Hematopoietic multipotent progenitor cell treated with erythropoietin and hydrocortisone succinate and interleukin-3 and kit ligand, for 8 days (in vitro differentiated cells): Measurements from ENCODE around the gene PLA2R1.

Source experiments
- DNase-seq: peaks from one replicate; pipeline ENCODE4 v3.0.0-alpha.2; 2015

Gene PLA2R1

DNA sequence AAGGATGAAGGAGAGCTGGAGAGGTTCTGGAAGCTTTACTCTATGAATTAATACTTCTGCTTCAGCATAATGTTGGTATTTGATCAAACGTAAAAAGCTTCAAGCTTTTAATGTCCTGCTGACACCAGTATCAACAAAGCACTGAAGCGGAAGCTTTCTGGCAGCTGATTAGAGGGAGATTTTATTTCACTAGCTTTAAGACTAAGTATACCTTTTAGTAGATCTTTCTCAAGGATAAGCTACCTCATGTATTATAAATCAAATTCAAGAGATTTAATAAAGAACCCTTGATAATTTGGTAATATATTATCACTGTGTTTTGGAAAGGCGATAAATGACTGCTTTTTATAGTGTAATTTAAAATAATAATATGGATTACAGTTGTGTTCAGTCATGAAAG, 136.4 kb downstream of the PLA2R1 start:
- no peak for DNase-seq

DNA sequence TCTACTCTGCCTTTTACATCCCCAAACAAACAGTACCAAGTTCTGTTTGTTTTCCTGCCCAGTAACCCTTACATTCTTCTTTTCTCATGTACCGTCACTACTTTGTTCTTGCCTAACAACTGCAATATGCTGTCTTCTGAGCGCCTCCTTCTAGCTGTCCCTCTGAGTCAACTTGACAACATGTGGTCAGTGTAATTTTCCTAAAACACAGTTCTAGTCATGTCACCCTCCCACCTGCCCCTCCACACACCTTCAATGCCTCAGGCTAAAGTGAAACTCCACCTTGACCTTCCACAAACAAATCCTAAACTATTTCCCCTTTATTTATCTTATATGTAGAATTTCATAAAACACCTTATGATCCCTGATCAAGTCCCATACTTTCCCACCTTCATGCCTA, 139.9 kb downstream of the PLA2R1 start:
- no peak for DNase-seq

DNA sequence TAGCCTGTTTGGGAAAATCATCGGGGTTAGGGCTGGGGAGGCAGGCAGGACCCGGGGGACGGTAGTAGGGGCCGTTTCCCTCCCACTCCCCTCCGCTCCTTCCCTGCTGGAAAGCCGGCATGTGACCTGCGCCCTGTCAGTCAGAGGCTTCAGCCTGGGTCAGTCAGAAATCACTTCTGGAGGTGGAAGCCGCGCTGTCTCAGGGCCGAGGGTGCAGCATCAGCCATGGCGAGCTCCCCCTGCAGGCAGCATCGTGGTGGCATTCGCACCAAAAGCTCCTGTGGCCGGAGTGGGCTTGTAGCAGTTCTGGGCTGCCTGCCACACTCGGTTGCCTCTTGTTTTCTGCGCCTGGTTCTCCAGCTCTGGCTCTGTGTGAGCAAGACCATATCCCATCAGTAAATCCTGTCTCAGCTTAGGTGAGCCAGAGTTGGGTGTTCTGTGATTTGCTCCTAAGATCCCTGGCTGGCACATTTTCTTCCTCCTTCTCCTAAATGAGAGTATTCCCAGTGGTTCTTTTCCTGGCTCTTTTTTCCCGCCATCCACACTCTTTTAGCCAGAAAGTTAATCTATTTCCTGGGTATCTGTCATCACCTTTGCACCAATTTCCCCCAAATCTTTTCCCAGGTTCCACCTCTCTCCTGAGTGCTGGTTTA, 140.5 kb downstream of the PLA2R1 start:
- peak; percentile 62 for DNase-seq

DNA sequence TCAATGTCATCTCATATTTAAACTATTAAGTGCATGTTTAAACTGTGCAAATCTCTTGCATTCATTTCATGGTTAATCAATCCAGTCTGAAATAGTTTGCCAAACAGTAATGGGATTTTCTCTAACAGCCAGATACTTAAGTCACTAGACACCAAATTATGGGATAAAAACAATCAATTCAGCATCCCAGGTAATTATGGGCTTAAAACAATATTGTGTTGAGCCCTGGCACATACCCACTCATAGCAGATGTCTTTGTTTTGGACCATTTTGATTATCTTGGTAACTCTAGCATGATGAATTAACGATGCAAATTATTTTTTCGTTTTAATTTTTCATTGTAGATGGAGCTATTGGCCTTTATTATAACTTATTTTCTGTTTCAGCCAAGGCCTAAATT, 145.9 kb downstream of the PLA2R1 start:
- DNase-seq = no peak

DNA sequence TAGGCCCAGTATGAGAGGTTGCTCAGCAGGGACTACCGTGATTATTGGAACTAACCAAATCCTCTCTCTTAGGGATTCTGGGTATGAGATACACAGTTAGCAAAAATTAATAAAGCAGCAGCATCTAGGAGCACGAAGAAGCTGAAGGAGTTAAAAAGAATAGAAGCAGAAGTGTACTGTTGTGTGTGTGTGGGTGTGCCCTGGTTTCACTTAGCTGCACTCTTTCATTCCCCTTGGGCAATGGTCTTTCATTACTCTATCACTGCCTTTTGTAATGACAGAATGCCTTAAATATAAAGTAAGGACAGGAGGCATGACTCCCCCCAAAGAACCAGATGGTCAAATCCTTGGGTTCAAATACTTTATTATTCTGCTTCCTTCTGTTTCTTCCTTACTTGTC, 148.5 kb downstream of the PLA2R1 start:
- no peak for DNase-seq

DNA sequence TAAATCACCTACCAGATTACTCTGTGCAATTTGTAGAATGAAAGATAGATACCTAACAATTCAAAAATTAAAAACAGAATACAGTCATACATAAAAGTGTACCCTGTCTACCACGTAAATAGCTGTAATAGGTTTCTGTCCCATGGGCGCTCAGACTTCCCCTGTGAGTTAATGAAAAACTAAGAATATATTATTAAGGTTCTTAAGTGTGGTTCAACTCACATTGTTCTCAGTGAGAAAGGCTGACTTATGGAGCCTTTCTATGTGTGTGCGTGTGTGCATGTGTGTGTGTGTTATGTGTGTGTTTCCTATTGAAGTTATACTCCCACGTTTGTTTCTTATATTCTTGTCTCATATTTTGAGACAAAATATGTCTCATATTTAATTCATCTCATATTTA, 149.8 kb downstream of the PLA2R1 start:
- no peak for DNase-seq

DNA sequence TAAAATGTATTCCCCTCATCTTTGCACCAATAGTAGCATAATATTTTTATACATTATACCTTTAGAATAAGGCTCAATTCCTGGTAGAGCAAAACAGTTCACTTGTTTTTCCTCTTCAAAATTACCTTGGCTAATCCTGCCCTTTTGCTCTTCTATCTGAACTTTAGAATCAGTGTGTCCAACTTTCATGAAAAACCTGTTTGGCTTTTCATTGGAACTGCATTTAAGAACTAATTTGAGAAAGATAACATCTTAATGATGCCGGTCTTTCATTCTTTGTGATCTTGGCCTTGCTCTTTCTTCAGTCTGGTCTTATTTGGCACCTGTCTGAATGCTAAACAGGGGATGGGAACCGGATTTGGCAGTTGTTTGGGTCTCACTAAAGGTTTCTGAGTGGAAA, 151.5 kb downstream of the PLA2R1 start:
- no peak for DNase-seq

DNA sequence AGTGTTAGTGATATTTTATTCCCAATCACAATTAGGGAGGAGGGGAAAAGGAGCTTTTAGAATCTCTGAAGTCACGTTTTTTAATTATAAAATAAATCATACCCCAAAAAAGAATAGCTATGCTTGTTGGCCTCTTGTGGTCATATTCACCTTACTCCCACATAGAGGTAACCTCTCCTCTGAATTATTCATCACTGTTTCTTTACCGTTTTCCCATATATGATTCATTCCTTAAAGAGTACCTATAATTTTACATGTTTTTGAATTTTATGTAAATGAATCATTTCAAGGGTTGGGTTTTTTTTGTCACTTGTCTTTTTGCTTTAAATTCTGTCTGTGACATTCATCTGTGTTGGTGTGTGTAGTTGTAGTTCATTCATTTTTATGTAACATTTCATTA, 153.8 kb downstream of the PLA2R1 start:
- no peak for DNase-seq

DNA sequence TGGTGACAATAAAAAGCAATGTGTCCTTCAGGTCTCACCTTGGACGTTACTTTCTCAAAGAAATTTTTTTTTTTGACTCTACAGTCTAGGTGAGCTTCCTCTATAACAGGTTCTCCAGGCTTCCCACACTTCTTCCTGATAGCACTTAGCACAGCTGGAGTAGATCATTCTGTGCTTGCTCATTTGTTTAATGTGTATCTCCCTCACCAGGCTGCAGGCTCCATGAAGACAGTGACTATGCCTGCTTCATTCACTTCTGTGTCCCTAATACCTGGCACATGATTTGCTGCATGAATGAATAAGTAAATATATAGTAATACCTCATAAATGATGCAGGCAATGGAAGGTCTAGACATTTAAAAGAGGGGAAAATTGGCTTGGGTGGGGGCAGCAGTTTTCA, 154.5 kb downstream of the PLA2R1 start:
- no peak for DNase-seq

DNA sequence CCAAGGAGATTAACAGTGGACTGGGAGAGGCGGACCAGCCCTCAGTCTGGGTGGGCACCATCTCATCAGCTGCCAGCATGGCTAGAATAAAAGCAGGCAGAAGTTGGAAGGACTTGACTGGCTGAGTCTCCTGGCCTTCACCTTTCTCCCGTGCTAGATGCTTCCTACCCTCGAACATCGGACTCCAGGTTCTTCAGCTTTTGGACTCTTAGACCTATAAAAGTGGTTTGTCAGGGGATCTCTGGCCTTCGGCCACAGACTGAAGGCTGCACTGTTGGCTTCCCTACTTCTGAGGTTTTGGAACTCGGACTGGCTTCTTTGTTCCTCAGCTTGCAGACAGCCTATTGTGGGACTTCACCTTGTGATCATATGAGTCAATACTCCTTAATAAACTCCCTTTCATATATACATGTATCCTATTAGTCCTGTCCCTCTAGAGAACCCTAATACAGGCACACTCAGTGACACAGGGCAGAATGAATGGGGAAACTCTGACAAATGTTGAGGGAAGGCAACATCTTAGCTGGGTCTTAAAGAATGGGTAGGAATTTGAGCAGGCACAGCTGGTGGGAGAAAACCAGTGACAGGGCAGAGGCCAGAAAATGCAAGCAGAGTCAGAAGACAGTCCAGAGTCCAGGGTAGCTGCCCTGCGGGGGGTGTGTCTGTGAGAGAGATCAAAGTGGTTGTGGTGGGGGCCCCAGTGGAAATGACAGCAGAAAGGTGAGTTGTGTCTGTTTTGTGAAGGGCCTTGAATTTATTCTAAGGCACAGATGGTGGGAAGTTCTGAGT, 156.3 kb downstream of the PLA2R1 start:
- DNase-seq = no peak

DNA sequence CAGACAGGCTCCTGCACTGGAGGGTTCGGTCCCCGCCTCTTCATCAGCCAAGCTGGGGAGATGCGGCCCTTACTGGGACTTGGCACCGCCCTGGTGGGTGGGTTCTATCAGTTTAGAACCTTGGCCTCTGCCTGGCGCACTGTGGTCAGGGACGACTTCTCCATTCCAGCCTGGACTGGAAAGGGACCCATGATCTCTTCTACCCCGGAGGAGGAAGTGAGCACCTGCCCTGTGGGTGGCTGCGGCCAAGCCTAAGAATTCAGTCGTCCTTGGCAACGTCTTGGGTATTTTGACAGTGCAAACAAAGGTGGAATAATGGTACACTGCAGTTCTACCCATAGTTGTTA, 157.5 kb downstream of the PLA2R1 start:
- DNase-seq = peak; percentile 57

DNA sequence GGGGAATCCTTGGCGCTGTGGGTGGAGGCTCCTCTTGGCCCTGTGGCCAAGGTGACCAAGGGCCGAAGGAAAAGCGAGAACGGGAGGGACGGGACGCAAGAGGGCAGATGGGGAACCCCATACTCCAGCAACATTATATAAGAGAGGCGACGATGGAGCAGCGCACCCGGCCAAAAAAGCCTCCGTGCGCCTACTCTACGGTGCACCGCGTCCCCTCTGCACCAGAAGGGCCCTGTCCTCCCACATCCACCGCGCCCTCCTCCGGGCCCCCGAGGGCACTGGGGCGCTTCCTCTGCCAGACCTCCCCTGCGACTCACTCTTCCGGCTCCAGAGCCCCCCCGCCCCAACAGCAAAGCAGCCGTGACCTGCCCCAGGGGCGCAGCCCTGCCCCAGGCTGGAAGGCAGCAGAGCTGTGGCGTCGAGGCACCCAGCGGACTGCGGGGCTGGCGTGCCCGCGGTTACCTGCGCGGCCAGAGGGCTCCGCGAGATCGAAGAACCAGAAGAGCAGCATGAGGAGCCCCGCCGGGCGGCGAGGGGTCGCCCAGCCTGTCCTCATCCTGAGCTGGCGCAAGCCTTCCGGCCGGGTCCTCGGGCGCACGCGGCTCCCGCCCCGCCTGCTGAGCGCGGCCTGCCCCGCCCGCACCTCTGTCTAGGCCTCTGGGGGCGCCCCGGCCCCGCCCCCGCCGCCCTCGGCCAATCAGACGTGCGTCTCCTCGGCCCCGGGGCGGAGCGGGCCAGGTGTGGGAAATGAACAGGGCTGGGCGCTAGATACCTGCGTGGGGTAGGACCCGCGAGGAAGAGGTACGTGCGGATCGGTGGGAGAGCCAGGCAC, 158.1 kb downstream of the PLA2R1 start, which contains the start of gene LY75:
TSS of gene LY75 (minus strand) at position 630 of the 832 bp plus-strand sequence.
- DNase-seq = peak; percentile 56

DNA sequence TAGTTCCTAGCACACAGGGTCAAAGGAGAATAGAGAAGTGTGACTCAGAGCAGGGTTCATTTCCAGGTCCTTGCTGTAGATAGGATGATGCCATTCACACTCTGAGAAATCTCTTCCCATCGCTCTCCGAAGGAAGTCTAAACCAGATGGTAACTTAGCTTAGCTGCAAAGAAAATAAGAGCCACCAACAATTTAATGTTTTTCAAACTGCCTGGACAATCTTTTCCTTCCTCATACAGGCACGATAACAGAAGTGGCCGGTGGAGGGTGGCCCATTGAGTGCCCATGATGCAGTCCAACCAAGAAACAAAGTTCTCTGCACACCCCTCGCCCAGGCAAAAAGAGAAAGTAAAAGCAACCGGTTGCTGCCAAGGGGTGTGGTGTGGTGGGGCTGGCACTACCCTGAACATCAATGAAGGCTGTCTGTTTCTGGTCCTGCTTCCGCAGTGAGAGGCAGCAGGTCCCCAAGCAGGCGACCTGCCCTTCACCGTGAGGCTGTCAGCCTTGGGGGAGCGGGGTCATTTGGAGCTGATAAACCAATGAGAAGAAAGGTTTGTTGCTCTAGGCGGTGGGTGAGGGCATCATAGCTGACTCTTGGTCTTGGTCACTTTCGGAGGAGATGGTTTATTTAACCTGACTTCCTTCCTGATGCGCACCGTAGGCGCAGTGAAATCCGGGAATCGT, 158.8 kb downstream of the PLA2R1 start:
- peak; percentile 11 for DNase-seq

DNA sequence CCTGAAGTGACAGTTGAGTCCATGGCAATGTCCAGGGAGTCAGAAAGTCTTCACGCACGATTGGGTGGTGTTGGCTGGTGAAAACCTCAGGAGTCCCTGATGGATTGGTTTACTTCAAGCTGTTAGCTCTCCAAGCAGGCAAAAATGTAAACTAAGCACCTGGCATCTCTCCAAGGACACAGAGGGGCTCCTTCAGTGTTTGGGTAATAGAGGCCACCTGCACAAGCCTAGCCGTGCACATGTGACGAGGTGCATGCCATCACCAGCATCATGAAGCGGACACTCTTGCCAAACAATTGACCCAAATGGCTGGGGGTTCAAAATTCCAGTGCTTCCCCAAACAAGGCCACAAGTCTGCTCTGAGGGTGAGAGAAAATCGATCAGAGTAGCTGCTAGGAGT, 159.7 kb downstream of the PLA2R1 start:
- no peak for DNase-seq

DNA sequence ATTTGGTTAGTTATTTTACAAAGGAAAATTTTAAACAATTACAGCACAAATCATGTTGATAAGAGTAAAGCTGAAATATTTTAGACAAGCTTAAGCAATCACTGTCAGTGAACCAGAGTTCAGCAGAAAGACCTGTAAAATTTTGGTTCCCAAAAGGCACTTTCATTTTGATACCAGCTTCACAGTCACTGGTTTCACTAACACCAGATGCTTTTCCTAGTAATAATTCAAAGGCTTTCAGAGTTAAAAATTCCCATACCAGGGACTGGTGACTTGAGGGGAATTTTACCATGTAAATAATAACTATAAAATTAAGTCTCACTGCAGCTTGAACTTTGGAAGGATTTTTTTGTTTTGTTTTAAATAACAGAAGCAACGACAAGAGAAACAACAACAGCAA, 162.1 kb downstream of the PLA2R1 start:
- no peak for DNase-seq

DNA sequence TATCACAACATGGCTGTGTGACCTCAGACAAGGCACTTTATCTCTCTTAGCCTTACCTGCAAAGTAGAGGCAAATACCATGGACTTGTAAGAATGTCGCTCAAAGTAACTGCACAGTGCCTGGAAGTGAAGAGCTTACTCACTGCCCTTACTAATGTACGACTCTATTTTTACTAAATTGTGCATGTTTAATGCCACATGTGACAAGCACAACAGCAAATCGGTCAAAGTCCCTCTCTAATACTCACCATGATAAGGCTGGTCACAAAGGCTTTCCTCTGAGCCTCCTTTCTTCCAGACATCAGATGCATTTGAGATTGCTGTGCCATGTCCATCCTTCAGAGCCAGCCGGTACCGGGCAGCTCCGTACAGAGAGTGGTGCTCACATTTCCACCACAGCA, 164.0 kb downstream of the PLA2R1 start:
- DNase-seq = no peak

DNA sequence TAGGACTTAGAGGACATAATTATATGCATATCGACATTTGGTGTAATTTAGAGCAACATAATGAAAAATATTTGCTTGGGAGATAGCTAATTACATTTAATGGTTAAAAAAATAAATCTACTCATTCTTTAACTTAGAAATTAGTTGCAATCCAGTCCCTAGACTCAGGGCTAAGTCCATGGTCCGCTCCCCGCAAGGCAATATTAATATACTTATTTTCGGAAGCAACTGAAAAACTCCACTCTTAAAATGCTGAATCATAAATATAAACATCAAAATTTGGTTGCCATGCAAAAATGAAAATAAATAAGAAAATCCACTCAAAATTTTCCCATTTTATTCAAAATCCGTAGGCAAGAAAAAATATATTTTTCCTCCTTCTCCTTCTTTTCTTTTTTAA, 164.7 kb downstream of the PLA2R1 start:
- DNase-seq = no peak

DNA sequence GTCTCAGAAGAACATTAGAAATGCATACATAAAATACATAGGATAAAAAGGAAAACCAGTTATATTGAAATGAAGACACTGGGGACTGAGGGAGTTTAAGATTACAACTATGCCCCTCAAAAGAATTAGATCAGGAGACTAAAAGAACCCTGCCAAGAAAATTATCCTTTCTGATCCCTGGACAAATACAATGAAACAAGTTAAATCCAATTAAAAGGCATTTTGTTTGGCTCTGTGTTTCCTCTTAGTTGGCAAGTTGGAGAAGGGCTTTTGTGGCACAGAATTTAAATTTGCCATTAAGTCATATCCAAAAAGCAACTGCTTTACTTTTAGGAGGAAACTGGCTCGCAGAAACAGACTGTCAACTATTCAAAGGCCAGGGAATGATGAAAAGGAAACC, 165.3 kb downstream of the PLA2R1 start:
- no peak for DNase-seq

DNA sequence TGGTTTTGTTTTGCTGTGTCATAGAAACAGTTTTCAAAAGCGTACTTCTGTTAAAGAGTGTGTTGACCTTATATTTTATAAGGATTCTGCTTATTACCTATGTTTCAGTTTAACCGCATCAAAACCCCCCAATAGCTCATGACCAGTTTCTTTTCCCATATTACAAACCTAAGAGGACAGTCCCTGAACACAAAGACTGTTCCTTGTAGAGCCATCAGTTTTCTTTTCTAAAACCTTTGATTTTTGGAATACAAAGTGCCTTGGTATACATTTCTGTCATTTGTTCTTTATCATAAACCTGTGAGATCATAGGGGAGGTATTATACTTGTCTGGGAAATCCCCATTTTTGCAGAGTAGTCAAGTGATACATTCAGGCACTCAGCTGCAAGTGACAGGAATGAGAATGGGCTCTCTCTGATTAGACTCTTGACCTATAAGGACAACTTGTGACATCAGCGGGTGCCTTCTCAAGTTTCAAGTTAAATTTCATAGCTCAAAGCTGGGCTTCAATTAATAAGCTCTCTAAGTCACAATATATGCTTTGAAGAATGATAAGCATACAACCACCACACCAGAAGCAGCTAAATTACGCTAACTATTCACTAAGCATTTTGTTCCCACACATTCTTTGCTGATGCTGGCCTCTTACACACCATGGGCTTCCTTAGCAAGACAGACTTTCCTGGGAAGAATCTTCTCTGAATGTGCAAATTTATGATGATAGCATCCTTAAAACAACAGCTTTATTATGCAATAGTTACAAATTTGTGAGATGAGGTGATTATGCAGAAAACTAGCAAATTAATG, 167.0 kb downstream of the PLA2R1 start:
- DNase-seq = no peak

DNA sequence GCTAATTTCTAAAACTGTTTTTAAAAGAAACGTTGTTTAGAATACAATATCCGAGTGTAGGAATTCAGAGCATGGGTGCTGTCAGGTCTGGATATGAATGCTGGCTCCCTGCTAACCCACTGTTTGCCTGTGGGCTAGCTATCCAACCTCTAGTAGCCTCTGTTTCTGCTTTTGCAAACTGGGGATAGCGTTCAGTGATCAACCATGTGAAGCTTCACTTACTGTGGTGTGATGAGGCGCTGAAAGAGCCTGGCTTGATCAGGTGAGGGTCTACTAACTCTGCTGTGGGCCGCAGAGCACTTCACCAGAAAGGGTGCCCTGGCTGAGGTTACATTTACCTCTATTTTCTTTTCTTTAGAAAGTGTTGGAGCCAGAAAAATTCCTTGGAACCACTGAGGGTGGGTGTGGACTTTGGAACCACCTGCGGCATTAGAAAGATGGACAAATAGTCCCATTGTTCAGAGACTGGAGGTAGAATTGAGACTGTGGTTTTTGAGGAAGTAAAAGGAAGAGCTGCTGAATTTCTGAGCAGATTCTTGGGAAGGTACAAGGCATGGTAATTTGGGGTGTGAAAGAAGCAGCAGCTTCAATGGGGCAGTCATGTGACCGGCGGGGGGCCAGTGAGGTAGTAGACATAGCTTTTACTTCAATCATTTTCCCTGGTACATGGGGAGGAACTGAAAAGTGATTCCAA, 168.1 kb downstream of the PLA2R1 start:
- no peak for DNase-seq

DNA sequence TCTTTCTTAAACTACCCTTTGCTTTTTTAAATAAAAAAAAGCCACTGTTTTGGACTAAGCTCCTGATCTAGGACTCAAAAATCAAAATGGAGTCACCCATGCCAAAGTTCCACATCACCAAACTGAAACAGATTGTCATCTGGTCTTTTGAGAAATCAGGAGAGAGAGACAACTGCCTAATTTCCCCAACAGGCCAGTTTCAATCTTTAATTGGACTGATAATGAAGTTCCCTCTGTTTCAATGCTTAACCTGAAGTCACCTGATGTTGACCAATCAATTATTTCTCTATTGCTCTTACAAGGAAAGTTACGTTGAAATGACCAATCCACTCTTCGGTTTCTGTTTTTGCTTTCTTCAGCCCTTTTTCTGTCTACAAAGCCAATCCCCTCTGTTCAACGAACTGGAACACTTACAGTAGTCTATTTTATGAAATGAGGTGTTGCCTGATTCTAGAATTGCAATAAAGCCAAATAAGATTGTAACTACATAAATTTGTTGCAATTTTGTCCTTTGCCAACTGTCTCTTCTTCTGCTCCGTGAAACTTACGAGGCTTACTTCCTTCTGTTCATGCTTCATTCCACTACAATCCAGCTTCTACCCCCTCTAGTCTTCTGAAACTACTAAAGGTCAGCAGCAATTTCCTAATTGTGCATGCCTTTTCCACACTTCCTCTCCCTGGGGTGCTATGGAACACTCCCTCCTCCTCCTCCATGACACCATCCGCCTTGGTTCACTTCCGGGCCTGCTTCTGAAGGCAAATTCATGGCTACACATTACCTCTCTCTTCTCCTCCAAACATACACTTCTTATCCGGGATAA, 169.2 kb downstream of the PLA2R1 start:
- DNase-seq = no peak
